Stimulated activated CD8-positive, alpha-beta memory T cell treated with anti-CD3 and anti-CD28 coated beads, Interleukin-12 subunit alpha, Interleukin-12 subunit beta, amount 100 ng/mL, for 24 hours (primary cell): ENCODE data around the gene DTNA.

Experiments
- DNase-seq: peaks from one replicate; pipeline ENCODE4 v3.0.0-alpha.2; 2020; ENCODE audit errors: extremely low read depth

DTNA gene

GRCh38 chr18:34772887-34773286 is 62.8 kb downstream of the DTNA start:
- no peak for DNase-seq

GRCh38 chr18:34773378-34773777 is 63.3 kb downstream of the DTNA start:
- no peak for DNase-seq

GRCh38 chr18:34773961-34774766 is 64.1 kb downstream of the DTNA start:
- no peak for DNase-seq

- DNase-seq, result no peak
Measured at GRCh38 chr18:34775461-34775860, 65.4 kb downstream of the DTNA start.

GRCh38 chr18:34779112-34779511 is 69.0 kb downstream of the DTNA start:
- no peak for DNase-seq

GRCh38 chr18:34780856-34781255 is 70.8 kb downstream of the DTNA start:
- no peak for DNase-seq

- no peak for DNase-seq
Measured at GRCh38 chr18:34783501-34783900, 73.4 kb downstream of the DTNA start.

- no peak for DNase-seq
Measured at GRCh38 chr18:34786162-34786741, 76.2 kb downstream of the DTNA start.

- DNase-seq, result no peak
Measured at GRCh38 chr18:34787931-34788532, 77.9 kb downstream of the DTNA start.

GRCh38 chr18:34789768-34790344 is 79.8 kb downstream of the DTNA start:
- DNase-seq, result no peak

- DNase-seq, result no peak
Measured at GRCh38 chr18:34794348-34794747, 84.2 kb downstream of the DTNA start.

GRCh38 chr18:34795070-34795732 is 85.1 kb downstream of the DTNA start:
- no peak for DNase-seq

GRCh38 chr18:34796035-34796657 is 86.0 kb downstream of the DTNA start:
- no peak for DNase-seq

GRCh38 chr18:34799291-34799690 is 89.2 kb downstream of the DTNA start:
- no peak for DNase-seq

GRCh38 chr18:34800381-34800780 is 90.3 kb downstream of the DTNA start:
- no peak for DNase-seq

- no peak for DNase-seq
Measured at GRCh38 chr18:34801774-34802173, 91.7 kb downstream of the DTNA start.

GRCh38 chr18:34802959-34803358 is 92.9 kb downstream of the DTNA start:
- no peak for DNase-seq

GRCh38 chr18:34803877-34804400 is 93.8 kb downstream of the DTNA start:
- DNase-seq, result no peak

- DNase-seq, result no peak
Measured at GRCh38 chr18:34805103-34805877, 95.2 kb downstream of the DTNA start.

GRCh38 chr18:34805878-34806351 is 95.8 kb downstream of the DTNA start:
- DNase-seq, result no peak

GRCh38 chr18:34806527-34806926 is 96.4 kb downstream of the DTNA start:
- no peak for DNase-seq
